ENCODE data around the gene MAP7.

MAP7 gene

DNA sequence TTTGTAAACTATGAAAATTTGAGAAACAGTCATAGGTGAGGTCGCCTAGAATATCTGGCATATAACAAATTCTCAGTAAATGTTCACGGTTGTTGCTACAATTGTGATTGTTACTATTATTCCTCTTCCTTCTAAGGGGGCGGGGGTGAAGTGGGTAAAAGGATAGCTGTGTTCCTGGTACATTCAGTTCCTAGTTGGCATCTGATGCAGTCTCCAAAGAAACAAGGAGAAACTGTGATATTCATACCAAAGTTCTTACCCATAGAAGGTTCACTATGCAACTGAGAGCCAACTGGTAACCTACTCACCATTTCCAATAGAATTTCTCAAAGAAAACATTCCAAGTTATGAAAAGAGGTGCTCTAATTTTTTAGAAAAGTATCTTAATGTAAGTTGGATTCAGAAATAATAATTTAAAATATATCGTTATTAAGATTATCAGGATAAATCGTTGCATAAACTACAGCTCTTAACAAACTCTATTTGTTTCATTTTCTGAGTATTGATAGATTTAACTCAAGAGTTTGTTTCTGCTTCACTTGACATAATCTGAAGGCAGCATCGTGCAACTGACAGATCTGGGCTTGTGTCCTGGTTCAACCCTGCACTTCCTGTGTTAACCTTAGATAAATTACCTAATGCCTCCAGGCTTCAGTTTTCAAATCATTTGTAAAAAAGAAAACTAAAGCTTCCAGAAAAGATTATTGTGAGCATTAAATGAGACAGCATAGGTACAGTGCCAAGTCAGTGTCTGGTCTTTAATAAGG is 13.3 kb upstream of the MAP7 start:
- Histone ChIP-seq H3K4me3 (ENCODE audit: low read depth in 1 of 2, low read length in 1 of 2) (no peak overlapping the region), H3K27ac (no peak overlapping the region), H3K27me3 (no peaks in the 10 kb centered on the region), H3K9me3 (no peaks in the 10 kb centered on the region), H3K4me1 (ENCODE audit: control insufficient read depth in 1 of 2, insufficient read depth in 1 of 2, low read depth in 1 of 2, low read length in 1 of 2) (peaks cover 9 to 23% of the 10 kb centered on the region in 2 experiments), H3K36me3 (peaks cover 86% of the 10 kb centered on the region)
- TF ChIP-seq, protein P1, sequence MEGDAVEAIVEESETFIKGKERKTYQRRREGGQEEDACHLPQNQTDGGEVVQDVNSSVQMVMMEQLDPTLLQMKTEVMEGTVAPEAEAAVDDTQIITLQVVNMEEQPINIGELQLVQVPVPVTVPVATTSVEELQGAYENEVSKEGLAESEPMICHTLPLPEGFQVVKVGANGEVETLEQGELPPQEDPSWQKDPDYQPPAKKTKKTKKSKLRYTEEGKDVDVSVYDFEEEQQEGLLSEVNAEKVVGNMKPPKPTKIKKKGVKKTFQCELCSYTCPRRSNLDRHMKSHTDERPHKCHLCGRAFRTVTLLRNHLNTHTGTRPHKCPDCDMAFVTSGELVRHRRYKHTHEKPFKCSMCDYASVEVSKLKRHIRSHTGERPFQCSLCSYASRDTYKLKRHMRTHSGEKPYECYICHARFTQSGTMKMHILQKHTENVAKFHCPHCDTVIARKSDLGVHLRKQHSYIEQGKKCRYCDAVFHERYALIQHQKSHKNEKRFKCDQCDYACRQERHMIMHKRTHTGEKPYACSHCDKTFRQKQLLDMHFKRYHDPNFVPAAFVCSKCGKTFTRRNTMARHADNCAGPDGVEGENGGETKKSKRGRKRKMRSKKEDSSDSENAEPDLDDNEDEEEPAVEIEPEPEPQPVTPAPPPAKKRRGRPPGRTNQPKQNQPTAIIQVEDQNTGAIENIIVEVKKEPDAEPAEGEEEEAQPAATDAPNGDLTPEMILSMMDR (IDR thresholded peaks at IDR 0.05): no peak

DNA sequence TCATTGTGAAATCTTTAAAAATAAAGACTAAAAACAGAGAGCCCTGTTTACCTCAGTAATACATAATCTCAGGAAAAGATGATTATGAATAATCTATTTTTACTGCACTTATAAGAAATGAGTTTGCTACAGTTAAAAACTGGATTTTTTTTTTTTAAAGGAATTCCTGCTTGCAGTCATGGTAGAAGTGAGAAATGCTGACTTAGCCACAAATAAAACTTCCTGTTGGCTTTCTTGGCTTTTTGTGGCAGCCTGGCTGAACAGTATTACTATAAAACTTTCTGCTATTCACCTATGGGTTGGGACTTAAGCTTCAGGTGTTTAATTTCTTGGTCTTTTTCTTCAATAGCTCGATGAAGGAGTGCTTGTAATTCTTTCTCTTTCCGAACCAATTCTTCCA is 12.0 kb upstream of the MAP7 start:
- Histone ChIP-seq H3K36me3 (peaks cover 86% of the 10 kb centered on the region), H3K4me3 (ENCODE audit: low read depth in 1 of 2, low read length in 1 of 2) (no peak overlapping the region), H3K9me3 (no peaks in the 10 kb centered on the region), H3K27me3 (no peaks in the 10 kb centered on the region), H3K4me1 (ENCODE audit: control insufficient read depth in 1 of 2, insufficient read depth in 1 of 2, low read depth in 1 of 2, low read length in 1 of 2) (peaks cover 9 to 23% of the 10 kb centered on the region in 2 experiments), H3K27ac (no peak overlapping the region)
- TF ChIP-seq, protein P1 (IDR thresholded peaks at IDR 0.05): no peak

DNA sequence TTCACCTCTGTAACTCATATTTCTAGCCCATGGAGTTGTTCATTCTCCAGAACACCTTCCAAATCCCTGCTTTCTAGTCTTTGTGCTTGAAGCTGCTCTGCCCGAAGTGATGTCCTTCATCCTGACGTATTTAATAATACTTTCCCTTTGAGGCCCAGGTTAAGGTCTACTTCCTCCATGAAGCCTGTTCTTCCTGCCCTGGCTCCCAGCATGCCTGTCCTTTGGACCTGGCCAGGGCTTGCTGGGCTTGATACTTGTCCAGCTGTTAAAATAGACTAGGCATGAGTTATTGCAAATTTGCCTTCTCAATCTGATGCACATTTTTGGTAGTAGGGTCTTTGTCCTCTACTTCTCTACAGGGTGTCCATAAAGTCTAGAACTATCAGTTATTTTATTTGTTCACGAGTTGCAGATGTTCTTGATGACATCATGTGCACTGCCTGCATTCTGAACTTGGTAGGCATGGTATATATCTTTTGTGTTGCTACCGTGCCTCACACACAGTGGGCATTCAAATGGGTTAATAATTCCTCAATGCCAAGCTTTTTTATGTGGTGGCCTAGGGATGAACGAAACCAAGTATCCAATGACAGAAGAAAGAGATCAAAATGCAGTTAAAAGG is 3.1 kb upstream of the MAP7 start:
- H3K4me3 ChIP-seq (ENCODE audit: low read depth in 1 of 2, low read length in 1 of 2): no peak overlapping the region
- peaks cover 40% of the 10 kb centered on the region for H3K27me3 ChIP-seq
- H3K4me1 ChIP-seq (ENCODE audit: control insufficient read depth in 1 of 2, insufficient read depth in 1 of 2, low read depth in 1 of 2, low read length in 1 of 2): peaks cover 14 to 15% of the 10 kb centered on the region in 2 experiments
- no peak overlapping the region for H3K27ac ChIP-seq
- no peaks in the 10 kb centered on the region for H3K9me3 ChIP-seq
- TF ChIP-seq, protein P1 (IDR thresholded peaks at IDR 0.05): no peak
- H3K36me3 ChIP-seq: peaks cover 44% of the 10 kb centered on the region

DNA sequence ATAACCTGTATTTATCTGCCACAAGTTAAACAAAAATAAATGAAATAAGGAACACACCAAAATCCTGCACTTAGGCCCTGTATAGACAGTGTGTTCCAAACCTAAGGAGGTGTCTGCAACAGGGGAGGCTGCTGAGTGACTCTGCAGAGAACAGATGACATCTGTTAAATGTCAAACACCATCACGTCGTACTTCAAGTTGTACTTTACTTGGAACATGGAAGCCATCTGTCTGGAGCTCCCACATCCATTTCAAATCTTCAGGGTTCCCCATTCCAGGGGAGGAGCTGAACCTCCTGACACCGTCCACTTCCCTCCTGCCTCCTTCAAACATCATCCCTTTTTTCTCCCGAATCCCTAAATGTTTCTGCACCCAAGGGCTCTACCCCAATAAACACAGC is 1.8 kb upstream of the MAP7 start:
- no peak overlapping the region for H3K4me3 ChIP-seq (ENCODE audit: low read depth in 1 of 2, low read length in 1 of 2)
- H3K9me3 ChIP-seq: no peaks in the 10 kb centered on the region
- H3K27me3 ChIP-seq: peaks cover 52% of the 10 kb centered on the region
- peaks cover 14 to 15% of the 10 kb centered on the region in 2 experiments for H3K4me1 ChIP-seq (ENCODE audit: control insufficient read depth in 1 of 2, insufficient read depth in 1 of 2, low read depth in 1 of 2, low read length in 1 of 2)
- H3K36me3 ChIP-seq: peaks cover 32% of the 10 kb centered on the region
- H3K27ac ChIP-seq: no peak overlapping the region
- TF ChIP-seq, protein P1 (IDR thresholded peaks at IDR 0.05): no peak

DNA sequence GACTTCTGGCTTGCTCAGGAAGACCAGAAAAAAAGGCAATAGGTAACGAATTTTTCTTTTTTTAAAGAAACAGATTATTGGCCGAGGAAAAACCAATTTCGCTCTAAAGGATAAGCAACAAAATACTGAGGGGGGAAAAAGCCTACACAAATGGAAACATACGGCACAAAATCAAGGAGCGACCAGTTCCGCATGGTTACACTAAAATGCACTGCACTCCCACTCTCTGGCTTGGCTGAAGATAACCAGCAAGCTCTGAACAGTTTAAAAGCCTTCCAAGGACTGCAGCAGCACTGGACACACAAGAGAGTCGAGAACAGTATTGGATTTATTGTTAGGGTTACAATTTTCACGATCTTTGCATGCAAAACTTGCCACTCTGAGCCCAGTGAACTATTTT is 881 bp upstream of the MAP7 start:
- H3K4me1 ChIP-seq (ENCODE audit: control insufficient read depth in 1 of 2, insufficient read depth in 1 of 2, low read depth in 1 of 2, low read length in 1 of 2): peaks cover 14 to 15% of the 10 kb centered on the region in 2 experiments
- no peak overlapping the region for H3K4me3 ChIP-seq (ENCODE audit: low read depth in 1 of 2, low read length in 1 of 2)
- peaks cover 57% of the 10 kb centered on the region for H3K27me3 ChIP-seq
- no peaks in the 10 kb centered on the region for H3K9me3 ChIP-seq
- no peak overlapping the region for H3K27ac ChIP-seq
- peaks cover 25% of the 10 kb centered on the region for H3K36me3 ChIP-seq
- TF ChIP-seq, protein P1 (IDR thresholded peaks at IDR 0.05): no peak
